CD4-positive, alpha-beta T cell treated with Interleukin-2 at 100 ng/mL for 4 hours (primary cell): Measurements from ENCODE around the gene NPTX1.

Experiments used
- DNase-seq: peaks from one replicate; pipeline ENCODE4 v3.0.0-alpha.2; 2020; ENCODE audit warnings: low spot score

Gene NPTX1

GRCh38 chr17:80503031-80503430, 26.6 kb upstream of the NPTX1 start:
- no peak for DNase-seq

DNA sequence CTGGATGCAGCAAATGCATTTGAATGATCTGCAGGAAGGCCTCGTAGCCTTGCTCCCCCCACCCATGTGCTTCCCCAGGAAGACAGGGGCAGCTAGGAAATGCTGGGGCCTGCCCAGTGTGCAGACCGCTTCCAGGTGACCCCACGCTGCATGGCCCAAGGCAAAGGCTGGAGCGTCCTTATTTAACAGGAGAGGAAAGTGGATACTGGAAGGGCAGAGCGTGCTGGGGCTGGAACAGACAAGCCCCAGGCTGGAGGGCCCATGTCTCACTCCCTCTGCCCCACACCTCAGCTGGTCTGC, 26.1 kb upstream of the NPTX1 start:
- no peak for DNase-seq

DNA sequence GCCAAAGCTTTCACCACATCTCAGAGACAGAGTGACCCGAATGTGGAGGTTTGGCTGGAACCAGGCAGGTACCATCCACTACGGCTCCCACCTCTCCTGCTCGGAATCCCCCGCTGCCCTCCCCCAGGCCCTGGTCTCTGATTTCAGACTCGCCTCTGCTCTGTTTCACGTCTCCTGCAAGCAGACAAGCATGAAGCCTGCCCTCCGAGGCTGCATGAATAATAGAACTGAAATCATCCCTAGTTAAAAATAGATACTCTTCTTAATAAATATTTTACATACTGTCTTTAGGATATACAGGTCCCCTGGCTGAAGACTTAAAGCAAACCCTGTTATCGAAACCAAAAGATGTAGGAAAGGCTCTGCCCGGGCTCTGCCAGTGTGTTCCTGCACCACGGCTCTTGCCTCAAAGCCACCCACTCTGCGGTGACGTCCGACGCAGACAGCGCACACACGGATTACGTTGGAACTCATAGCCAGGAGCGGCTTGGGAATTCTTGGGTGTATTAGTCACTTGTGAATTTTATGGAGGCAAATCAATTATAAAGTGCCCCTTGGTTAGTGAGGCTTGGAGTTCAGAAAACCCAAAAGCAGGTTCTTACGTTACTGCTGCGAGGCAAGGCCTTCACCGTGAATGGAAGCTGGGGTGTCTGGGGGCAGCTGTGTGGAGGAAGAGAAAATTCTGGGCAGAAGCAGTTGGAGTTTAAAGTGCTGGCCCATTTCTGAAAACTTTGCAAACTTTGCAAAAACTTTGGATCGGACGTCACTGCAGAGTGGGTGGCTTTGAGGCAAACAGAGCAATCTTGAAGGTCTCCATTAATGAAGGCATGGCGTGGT, 25.6 kb upstream of the NPTX1 start:
- no peak for DNase-seq

- no peak for DNase-seq
Observed at GRCh38 chr17:80499961-80500665, 23.7 kb upstream of the NPTX1 start.

- no peak for DNase-seq
Observed at GRCh38 chr17:80499560-80499959, 23.2 kb upstream of the NPTX1 start.

GRCh38 chr17:80498920-80499410, 22.6 kb upstream of the NPTX1 start:
- DNase-seq = no peak

DNA sequence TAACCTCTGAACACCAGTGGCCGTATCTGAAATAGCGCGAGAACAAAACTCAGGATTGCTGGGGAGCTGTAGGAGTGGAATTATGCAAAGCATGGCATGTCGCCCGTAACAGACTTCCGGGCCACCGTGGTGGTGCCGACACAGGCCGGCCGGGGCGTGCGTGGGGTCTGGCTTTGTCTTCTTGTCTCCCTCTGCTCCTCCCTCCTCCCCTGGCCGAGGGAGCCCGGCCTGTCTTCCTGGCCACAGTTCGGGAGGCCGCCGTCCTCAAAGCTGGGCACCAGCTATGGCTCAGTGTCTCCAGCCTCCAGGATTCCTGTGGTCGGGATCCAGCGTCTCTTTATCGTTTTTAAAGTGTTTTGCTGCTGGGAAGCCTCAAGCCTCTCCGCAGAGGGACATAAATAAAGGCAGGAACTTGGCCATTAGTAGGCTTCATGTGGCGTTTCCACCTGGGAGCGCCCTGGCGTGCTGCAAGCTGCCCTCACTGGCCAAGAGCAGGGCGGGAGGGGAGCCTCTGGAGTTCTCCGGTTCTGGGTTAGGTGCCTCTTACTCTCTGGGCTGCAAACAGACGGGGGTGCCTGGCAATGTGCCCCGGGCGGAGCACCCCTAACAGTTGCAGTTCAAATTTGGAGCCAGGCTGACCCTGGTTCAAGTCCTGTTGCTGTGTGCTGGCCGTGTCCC, 22.0 kb upstream of the NPTX1 start:
- DNase-seq = no peak

- DNase-seq = no peak
Observed at GRCh38 chr17:80497726-80498241, 21.4 kb upstream of the NPTX1 start.

- no peak for DNase-seq
Observed at GRCh38 chr17:80494547-80494946, 18.1 kb upstream of the NPTX1 start.

DNA sequence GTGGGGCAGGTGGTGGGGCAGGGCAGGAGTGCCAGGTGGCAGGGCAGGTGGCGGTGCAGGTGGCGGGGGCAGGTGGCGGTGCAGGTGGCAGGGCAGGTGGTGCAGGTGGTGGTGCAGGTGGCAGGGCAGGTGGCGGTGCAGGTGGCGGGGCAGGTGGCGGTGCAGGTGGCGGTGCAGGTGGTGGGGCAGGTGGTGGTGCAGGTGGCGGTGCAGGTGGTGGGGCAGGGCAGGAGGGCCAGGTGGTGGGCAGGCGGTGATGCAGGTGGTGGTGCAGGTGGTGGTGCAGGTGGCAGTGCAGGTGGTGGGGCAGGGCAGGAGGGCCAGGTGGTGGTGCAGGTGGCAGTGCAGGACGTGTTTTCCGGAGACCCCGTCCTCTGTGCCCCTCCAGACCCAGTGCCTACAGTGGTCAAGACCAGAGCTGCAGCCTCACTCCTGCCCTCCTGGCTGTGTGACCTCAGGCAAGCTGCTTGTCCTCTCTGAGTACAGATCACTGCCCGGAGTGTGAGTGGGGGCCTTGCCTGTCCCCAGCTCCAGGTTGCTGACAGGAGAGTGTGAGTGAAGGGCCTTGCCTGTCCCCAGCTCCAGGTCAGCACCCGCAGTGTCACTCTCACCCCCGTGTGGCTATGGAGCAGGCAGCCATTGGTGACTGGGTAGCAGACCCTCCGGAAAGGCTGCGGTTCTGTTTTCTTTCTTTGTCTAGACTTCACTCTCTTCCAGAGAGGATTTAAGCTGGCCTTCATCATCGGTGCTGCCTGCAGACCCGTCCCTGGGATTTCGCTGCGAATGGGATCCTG, 16.1 kb upstream of the NPTX1 start:
- no peak for DNase-seq

DNA sequence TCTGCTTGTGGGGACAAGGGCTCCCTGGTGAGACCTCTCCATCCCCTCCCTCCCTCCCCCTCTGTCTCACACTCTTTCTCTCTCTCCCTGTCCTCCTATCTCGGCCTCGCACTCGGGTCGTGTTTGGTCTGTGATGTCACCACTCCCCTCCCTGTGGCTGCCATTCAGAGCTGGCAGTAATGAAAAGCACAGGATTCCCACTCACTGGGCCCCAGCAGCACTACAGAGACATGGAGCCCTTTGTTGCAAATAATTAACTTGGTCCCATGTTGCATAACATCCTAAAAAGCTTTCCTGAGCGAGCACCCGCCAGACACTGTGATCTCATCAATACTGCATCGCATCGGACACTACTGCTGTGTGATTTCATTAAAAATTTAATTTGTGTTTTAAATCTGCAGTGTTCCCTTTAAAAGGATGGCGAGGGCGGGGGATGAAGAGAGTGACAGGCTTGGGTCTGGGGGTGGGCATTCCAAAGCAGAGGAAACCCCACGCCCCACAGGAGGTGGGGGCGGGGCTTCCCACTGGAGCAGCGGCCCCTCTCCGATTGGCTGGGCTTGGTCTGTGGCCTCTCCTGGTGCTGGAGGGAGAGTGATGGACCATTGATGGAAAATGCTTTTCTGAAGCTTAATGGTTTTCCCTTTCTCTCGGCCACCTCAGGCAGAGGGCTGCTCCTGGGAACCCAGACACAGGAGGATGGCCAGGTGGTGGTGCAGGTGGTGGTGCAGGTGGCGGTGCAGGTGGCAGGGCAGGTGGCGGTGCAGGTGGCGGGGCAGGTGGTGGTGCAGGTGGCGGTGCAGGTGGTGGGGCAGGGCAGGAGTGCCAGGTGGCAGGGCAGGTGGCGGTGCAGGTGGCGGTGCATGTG, 15.3 kb upstream of the NPTX1 start:
- no peak for DNase-seq

- DNase-seq = no peak
Observed at GRCh38 chr17:80487511-80487910, 11.1 kb upstream of the NPTX1 start.

- DNase-seq = no peak
Observed at GRCh38 chr17:80486692-80487091, 10.3 kb upstream of the NPTX1 start.

DNA sequence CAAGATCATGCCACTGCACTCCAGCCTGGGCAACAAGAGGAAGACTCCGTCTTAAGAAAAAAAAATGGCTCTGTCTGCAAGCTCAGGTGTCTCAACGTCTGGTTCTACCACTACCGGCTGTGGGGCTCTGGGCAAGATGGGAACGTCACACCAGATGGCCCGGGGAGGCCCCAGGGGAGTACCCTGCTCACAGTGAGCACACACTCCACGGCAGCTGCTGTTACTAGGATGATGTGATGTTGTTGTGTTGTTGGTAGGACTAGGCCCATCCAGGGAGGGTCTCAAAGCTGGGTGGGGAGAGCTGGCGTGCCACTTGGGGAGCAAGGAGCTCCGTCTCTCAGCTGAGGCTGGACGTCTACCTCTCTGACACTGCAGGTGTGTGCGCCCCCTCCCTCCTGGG, 9.4 kb upstream of the NPTX1 start:
- DNase-seq = no peak

- DNase-seq = no peak
Observed at GRCh38 chr17:80482555-80483308, 6.3 kb upstream of the NPTX1 start.

DNA sequence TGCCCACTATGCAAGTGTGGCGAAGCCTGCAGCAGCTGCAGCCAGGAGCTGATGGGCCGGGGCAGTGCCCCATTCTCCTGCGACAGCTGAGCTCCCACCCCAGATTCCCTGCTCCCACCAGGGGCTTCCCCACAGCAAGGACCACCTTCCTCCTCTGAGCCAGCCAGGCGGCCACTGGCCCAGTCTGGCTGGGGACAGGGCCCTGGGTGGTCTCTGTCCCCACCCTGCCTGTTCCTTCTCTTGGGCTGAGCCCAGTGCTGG, 5.6 kb upstream of the NPTX1 start:
- DNase-seq = no peak

DNA sequence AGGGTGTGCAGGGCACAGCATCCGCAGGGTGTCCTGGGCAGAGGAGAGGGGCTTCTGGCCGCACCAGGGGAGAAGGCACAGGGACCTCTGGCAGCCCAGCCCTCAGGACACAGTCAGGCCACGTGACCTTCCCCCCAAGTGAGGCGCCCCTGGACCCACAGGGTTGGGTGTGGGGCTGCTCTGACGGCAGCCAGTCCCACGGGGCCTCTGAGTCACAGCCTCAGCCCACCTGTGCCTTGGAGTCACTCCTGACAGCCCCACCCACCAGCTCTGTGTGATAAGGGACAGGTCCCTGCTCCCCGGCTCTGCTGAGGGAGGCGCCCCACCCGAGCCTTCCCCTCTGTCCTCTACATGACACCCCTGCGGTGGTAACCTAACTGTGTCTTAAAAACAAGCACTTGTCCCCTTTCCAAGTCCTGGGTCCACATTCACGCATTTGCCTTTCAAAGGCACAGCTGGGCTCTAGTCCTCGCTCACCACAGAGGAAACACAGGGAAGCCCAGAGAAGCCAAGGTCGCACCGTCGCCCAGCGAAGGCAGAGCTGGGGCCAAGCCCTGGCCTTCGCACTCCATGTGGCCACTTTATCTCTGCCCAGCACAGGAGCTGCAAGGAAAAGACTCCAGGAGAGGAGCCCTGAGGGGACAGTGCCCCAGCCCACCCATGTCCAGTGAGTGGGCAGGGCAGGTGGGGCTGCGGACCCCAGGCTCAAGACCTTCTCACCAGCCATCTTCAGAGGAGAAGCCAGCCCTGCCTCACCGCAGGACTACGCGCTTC, 5.1 kb upstream of the NPTX1 start:
- DNase-seq = no peak

GRCh38 chr17:80480248-80480647, 3.8 kb upstream of the NPTX1 start:
- DNase-seq = no peak

- DNase-seq = no peak
Observed at GRCh38 chr17:80479246-80479566, 2.8 kb upstream of the NPTX1 start.
